Testis (tissue), 2 donors: Measurements from ENCODE around the gene RHBDD1.

Source experiments
- POLR2A ChIP-seq: fragments of 450-650 bp; IDR thresholded peaks from one replicate; pipeline ENCODE4 v1.6.1; 2017; ENCODE audit warnings: antibody characterized with exemption, mild to moderate bottlenecking, moderate library complexity
- TF ChIP-seq, protein P1 (sequence below), 3 experiments: fragments of 450-650 bp in 2 of 3; fragments of 200-600 bp in 1 of 3; sonication (generic) in 1 of 3; IDR thresholded peaks; one replicate each; pipeline ENCODE4 v1.5.1; 2016 to 2019; ENCODE audit warnings: antibody characterized with exemption in 3 of 3, mild to moderate bottlenecking in 2 of 3, moderate library complexity in 1 of 3

DNA sequence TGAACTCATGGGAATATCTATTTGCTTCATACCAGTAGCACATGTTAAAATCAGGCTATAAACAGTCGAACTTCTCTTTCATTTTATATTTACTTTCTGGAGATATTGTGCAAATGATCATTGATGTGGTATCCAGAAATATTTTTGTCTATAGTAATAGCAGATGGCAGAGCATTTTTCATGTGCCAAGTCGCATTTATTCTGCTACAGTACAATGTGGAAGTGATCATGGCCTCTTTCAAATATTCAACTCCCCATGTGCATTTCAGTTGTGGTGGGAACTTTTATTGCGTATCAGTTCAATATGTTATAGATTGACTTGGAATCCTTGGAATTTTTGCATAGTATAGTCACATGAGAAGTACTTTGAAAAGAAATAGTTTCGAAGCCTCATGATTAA is 57.4 kb downstream of the RHBDD1 start:
- TF ChIP-seq, protein P1, sequence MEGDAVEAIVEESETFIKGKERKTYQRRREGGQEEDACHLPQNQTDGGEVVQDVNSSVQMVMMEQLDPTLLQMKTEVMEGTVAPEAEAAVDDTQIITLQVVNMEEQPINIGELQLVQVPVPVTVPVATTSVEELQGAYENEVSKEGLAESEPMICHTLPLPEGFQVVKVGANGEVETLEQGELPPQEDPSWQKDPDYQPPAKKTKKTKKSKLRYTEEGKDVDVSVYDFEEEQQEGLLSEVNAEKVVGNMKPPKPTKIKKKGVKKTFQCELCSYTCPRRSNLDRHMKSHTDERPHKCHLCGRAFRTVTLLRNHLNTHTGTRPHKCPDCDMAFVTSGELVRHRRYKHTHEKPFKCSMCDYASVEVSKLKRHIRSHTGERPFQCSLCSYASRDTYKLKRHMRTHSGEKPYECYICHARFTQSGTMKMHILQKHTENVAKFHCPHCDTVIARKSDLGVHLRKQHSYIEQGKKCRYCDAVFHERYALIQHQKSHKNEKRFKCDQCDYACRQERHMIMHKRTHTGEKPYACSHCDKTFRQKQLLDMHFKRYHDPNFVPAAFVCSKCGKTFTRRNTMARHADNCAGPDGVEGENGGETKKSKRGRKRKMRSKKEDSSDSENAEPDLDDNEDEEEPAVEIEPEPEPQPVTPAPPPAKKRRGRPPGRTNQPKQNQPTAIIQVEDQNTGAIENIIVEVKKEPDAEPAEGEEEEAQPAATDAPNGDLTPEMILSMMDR (IDR thresholded peaks at IDR 0.05), result no peak
- TF ChIP-seq POLR2A, result no peak
